Measurements from ENCODE around the gene SPTSSB.

SPTSSB gene

GRCh38 chr3:161343540-161343939, 27.8 kb downstream of the SPTSSB start:
- FAIRE-seq (no peak), DNase-seq (ENCODE audit: insufficient read length, low spot score) (no peak)

GRCh38 chr3:161342629-161343028, 28.7 kb downstream of the SPTSSB start:
- FAIRE-seq, result no peak

GRCh38 chr3:161339517-161340500, 31.5 kb downstream of the SPTSSB start:
- DNase-seq (ENCODE audit: insufficient read length, low spot score) (no peak), FAIRE-seq (no peak)

More at GRCh38 chr3:161342629-161343028, 28.7 kb downstream of the SPTSSB start:
- no peak for DNase-seq (ENCODE audit: insufficient read length, low spot score)

GRCh38 chr3:161337311-161337710, 34.0 kb downstream of the SPTSSB start:
- FAIRE-seq, result no peak
- no peak for DNase-seq (ENCODE audit: insufficient read length, low spot score)

GRCh38 chr3:161336661-161337060, 34.7 kb downstream of the SPTSSB start:
- DNase-seq (ENCODE audit: insufficient read length, low spot score) (no peak), FAIRE-seq (no peak)

DNA sequence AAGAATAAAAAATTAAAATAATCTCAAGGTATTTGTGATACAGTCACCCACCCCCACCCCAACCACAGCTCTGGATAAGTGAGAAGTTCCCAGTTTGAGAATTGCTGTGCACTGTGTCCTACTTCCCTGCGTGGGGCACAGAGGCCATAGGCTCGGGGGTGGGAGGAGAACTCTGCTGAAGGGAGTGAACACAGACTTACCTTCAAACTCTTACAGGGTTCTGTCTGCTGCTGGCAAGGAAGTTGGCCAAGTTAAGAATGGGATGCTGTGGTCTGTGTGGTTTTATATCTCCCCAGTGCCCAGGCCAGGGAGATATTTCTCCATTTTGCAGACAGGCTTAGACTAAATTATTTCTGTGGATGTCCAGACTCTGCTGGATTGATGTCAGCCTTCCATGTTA, 37.6 kb downstream of the SPTSSB start:
- FAIRE-seq (no peak), DNase-seq (ENCODE audit: insufficient read length, low spot score) (no peak)

- FAIRE-seq (no peak), DNase-seq (ENCODE audit: insufficient read length, low spot score) (no peak)
Measured at GRCh38 chr3:161332792-161333191, 38.5 kb downstream of the SPTSSB start.

GRCh38 chr3:161325059-161325458, 46.3 kb downstream of the SPTSSB start:
- DNase-seq (ENCODE audit: insufficient read length, low spot score), result no peak
- no peak for FAIRE-seq

DNA sequence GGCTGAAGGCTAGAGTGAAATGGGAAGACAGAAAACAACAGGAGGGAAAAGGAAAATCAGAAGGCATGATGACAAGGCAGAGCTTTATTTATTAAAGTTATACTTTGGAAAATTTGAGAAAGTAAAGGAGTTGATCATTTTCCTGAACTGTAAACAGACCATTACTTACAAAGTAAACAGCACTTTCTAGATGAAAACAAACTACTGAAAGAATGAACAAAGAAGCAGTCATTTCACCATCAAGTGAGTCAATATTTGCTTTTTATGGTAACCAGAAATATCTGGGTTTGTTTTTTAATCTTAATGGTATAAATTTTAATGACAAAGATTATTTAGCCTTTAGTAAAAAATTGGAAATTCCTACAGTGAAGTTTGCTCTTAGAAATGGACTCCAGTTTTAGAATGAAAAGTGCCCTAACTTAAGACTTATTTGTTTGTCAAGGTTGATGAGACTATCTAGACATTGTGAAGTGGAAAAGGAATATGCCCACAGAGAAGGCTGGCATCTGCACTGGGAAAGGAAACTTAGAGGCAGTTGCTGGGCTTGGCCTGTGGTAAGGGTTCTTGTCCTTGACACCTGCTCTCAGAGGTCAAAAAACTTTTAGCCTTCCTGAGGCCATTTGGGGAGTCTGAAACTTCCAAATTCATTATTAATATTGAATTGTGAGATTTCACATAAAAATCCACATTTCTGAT, 47.2 kb downstream of the SPTSSB start:
- FAIRE-seq, result no peak
- no peak for DNase-seq (ENCODE audit: insufficient read length, low spot score)

DNA sequence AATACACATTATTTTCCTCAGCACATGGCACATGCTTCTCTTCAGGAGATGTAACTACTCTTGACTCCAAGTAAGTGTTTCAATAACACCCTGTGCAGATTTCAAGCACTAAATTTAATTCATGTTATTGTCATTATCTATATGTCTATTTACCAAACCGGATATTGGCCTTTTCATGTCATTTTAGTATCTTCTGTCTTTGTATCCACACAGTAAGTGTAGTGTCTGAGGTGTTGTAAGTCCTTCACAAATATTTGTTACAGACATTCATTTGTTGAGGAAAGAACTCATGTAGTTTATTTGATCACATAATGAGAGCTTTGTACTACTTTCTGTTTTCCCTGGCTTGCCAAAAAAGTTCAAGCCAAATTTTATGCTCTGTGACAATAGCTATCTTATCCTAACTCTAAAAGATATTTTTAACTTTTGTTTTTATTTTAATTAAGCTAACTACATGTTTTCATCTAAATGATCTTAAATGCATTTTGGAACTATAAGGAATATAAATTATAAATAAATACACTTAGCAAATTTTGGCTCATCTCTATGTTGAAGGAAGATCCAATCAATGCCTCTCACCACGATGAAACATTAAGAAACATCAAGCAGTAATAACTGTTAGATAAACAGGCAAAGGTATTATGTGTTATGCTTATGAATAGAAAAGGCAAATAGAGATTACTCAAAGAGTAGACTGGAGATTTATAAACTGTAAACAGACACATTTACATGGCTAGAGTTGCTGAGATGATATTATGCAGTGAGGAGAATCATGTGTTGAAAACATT, 48.3 kb downstream of the SPTSSB start:
- DNase-seq (ENCODE audit: insufficient read length, low spot score), result no peak
- FAIRE-seq, result no peak

GRCh38 chr3:161320837-161321236, 50.5 kb downstream of the SPTSSB start:
- FAIRE-seq (no peak), DNase-seq (ENCODE audit: insufficient read length, low spot score) (no peak)

DNA sequence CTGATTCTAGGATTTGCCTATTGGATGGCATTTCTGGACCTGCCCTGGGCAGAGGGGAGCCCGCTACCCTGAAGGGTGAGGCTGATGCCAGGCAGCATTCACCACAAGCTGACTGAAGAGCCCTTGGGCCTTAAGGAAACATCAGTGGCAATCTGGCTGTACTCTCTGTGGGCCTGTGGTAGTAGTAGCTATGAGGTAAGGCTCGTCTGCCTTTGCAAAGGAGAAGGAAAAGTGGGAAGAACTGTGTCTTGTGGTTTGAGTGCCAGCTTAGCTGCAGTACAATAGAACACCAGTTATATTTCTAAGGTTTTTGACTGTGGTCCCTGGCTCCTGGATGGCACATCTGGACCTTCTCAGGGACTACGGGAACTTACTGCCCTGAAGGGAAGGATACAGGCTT, 51.5 kb downstream of the SPTSSB start:
- no peak for FAIRE-seq
- DNase-seq (ENCODE audit: insufficient read length, low spot score), result no peak

DNA sequence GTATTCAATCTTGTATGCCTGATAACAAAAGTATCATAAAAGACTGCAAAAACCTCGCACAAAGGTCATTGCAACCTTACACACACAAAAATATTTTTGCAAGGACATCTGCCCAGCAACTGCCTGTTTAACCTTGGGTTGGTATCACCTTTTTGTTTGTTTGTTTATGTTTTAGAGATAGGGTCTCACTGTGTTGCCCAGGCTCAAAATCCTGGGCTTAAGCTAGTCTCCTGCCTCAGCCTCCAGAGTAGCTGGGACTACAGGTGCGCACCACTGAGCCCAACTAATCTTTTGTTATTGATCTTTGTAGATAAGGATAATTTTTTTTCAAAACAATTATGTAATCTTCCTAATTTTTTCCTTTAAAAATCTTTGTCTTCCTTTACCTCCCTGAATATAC, 54.2 kb downstream of the SPTSSB start:
- no peak for FAIRE-seq
- no peak for DNase-seq (ENCODE audit: insufficient read length, low spot score)

GRCh38 chr3:161316006-161316689, 55.2 kb downstream of the SPTSSB start:
- DNase-seq (ENCODE audit: insufficient read length, low spot score) (no peak), FAIRE-seq (no peak)

DNA sequence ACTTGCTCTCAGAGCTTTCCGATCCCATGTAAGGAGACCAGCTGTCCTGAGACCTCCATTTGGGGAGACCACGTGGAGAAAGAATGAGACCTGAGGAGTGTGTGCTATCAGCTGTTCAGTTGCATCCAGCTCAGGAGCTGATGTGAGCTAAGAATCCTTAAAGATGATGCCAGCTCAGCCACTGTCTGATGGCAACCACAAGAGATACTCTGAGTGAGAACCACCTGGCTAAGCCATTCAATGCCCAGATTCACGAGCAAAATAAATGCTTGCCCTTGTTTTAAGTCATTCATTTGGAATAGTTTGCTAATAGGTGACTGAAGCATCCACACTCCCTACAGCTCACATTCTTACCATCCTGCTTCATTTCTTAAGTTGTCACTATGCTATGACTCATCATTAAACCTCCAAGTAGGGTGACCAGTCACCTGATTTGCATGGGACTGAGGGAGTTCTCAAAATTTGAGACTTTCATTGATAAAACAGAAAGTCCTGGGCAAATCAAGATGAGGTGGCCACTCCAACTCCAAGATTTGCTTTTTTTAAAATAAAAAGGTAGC, 56.4 kb downstream of the SPTSSB start:
- FAIRE-seq (no peak), DNase-seq (ENCODE audit: insufficient read length, low spot score) (no peak)

GRCh38 chr3:161310649-161311423, 60.5 kb downstream of the SPTSSB start:
- FAIRE-seq (no peak), DNase-seq (ENCODE audit: insufficient read length, low spot score) (no peak)

GRCh38 chr3:161305095-161305991, 66.0 kb downstream of the SPTSSB start:
- DNase-seq (ENCODE audit: insufficient read length, low spot score), result peak; percentile 10

GRCh38 chr3:161296814-161297213, 74.5 kb downstream of the SPTSSB start:
- FAIRE-seq, result no peak
- no peak for DNase-seq (ENCODE audit: insufficient read length, low spot score)

More at GRCh38 chr3:161305095-161305991, 66.0 kb downstream of the SPTSSB start:
- FAIRE-seq, result no peak

Data from HTR-8/SVneo (cell line).